Left ventricle myocardium inferior (tissue), 1 donor: ENCODE data around the gene TUBA3D. TPM values are rescaled to one million over a fixed set of nuclear protein-coding genes. Genes with fewer than 3 reads are reported as not detected.
"Not testable (repeated sequence)": the region's sequence is repeated elsewhere in the genome, so short reads cannot be mapped to it uniquely, and the experiment has no call there.

Source experiments
- DNase-seq: peaks from one replicate; pipeline ENCODE4 v3.0.0-alpha.2; 2020
- H3K27ac ChIP-seq: fragments of 200-600 bp; replicated peaks from 2 replicates; pipeline ENCODE4 v1.8.0; 2021
- H3K27me3 ChIP-seq: fragments of 200-600 bp; 2 replicates; pipeline ENCODE4 v1.8.0; 2021; ENCODE audit warnings: low read depth
- H3K36me3 ChIP-seq: fragments of 200-600 bp; 2 replicates; pipeline ENCODE4 v1.8.0; 2021
- H3K4me1 ChIP-seq: fragments of 200-600 bp; 2 replicates; pipeline ENCODE4 v1.8.0; 2021
- H3K4me3 ChIP-seq: fragments of 200-600 bp; 2 replicates; pipeline ENCODE4 v1.8.0; 2021; ENCODE audit warnings: mild to moderate bottlenecking, moderate library complexity
- H3K9me3 ChIP-seq: fragments of 200-600 bp; replicated peaks from 2 replicates; pipeline ENCODE4 v1.8.0; 2021
- CTCF ChIP-seq: fragments of 200-600 bp; IDR thresholded peaks from 2 replicates; pipeline ENCODE4 v1.8.0; 2021; ENCODE audit warnings: antibody characterized with exemption, mild to moderate bottlenecking, borderline replicate concordance
- intact Hi-C: fragments of 100-400 bp; cut with micrococcal nuclease; formaldehyde crosslinking; loops from one replicate; pipeline ENCODE4 v1.11.0; 2022
- total RNA-seq: library from RNA; stranded (reverse); fragmentation: NEBNext Ultra II Directional; extraction: Animal tissue kit (Norgen Biotek cat#: 25700); gene quantifications from one replicate; pipeline ENCODE4 v1.2.1, GENCODE V29; 2021
- donor health status: DM: no; HTN: yes; CAD: no; lungs with severe emphysema.

The TUBA3D gene
- total RNA-seq, 1 donor from 2014 or later = 86.3 TPM

- Histone ChIP-seq H3K9me3 (no peaks in the 10 kb centered on the region), H3K4me1 (peaks cover 3% of the 10 kb centered on the region), H3K27me3 (no peaks in the 10 kb centered on the region), H3K36me3 (peaks cover 24% of the 10 kb centered on the region), H3K4me3 (no peak overlapping the region), H3K27ac (no peak overlapping the region)
- no peak for TF ChIP-seq CTCF
- intact Hi-C loops = no loop called here
- DNase-seq = no peak
Measured at GRCh38 chr2:131516011-131516410, 40.1 kb downstream of the TUBA3D start.

GRCh38 chr2:131516621-131517020 is 40.7 kb downstream of the TUBA3D start:
- H3K9me3 ChIP-seq, intact Hi-C loops, H3K27ac ChIP-seq, H3K27me3 ChIP-seq, H3K4me3 ChIP-seq, H3K4me1 ChIP-seq: not testable (repeated sequence)
- peaks cover 20% of the 10 kb centered on the region for H3K36me3 ChIP-seq
- peak; percentile 59 for DNase-seq
- peak; percentile 57 for TF ChIP-seq CTCF

DNA sequence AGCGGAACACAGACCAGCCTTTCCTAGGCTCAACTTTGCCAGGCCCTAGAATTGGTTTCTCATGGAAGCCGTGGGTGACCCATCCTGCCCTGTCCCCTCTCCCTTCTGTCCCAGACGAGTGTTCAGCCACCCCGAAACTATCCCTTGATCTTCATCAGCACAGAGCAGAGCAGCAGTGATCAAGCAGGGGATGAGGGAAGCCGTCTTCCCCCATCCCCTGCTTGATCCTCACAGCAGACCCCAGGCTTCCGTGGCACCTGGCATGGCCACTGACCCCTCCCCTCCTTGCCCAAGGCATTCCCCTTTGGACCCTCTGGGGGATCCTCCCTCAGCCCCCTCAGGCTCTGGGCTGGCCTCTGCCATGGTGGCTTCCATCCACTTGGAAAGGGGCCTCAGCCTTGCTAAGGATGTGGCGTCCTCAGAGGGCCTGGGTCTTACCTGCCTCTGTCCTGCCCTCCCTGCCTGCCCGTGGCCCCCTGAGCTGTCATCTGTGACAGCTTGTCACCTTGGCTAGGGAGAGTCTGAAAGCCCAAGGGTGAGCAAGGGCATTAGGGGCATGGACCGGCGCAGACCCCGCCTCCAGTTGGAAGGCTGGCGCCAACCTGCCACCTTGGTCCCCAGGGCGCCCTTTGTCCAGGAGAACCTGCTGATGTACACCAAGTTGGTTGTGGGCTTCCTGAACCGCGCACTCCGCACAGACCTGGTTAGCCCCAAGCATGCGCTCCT is 41.4 kb downstream of the TUBA3D start:
- no peak for TF ChIP-seq CTCF
- H3K9me3 ChIP-seq = no peaks in the 10 kb centered on the region
- no peak overlapping the region for H3K27ac ChIP-seq
- H3K27me3 ChIP-seq = no peaks in the 10 kb centered on the region
- no peak for DNase-seq
- peaks cover 5% of the 10 kb centered on the region for H3K4me1 ChIP-seq
- H3K4me3 ChIP-seq = no peak overlapping the region
- peaks cover 20% of the 10 kb centered on the region for H3K36me3 ChIP-seq
- intact Hi-C loops = no loop called here

DNA sequence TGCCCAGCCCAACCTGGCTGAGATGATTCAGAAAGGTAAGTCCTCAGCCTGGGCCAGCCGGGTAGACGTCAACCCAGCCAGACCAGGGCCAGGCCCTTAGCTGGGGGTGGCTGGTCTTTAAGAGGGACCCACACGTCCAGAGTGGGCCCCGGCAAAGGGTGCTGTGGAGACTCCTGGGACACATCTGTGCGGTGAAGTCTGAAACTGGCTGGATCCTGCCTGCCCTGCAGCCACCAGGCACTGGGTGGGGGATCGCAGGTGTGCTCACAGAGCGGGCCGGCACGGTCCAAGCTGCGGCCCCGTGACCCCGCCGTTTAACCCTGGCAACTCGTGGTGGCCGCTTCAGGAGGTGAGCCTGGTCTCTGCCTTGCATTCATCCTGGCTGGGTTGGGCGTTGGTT is 41.9 kb downstream of the TUBA3D start:
- intact Hi-C loops, H3K27me3 ChIP-seq, H3K27ac ChIP-seq, H3K9me3 ChIP-seq, H3K4me3 ChIP-seq, H3K4me1 ChIP-seq, DNase-seq: not testable (repeated sequence)
- H3K36me3 ChIP-seq = peaks cover 20% of the 10 kb centered on the region

DNA sequence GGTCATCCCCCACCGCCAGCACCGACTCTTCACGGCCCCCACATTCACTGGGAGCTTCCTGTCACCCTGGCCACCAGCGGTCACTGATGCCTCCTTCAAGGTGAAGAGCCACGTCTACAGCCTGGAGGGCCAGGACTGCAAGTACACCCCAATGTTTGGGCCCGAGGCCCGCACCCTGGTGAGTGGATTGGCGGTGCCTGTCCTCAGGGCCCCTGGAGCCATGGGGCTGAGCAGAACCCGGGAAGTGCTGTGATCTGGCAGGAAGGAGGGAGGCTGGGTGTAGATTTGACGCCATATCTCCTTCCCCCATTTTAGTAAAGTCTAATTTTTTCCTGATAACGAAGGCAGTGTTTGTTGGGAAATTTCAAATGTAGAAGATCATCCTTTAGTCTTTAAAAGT is 42.6 kb downstream of the TUBA3D start:
- intact Hi-C loops, DNase-seq: not testable (repeated sequence)

GRCh38 chr2:131519466-131519865 is 43.5 kb downstream of the TUBA3D start:
- Histone ChIP-seq H3K4me3 (no peak overlapping the region), H3K27me3 (no peaks in the 10 kb centered on the region), H3K4me1 (peaks cover 5% of the 10 kb centered on the region), H3K36me3 (peaks cover 20% of the 10 kb centered on the region), H3K27ac (no peak overlapping the region), H3K9me3 (no peaks in the 10 kb centered on the region)
- TF ChIP-seq CTCF = no peak
- intact Hi-C loops = no loop called here
- DNase-seq = no peak

More for the DNA sequence above, 42.6 kb downstream of the TUBA3D start:
- not testable (repeated sequence) for H3K27ac ChIP-seq, H3K9me3 ChIP-seq, H3K27me3 ChIP-seq, H3K4me3 ChIP-seq, H3K4me1 ChIP-seq
- H3K36me3 ChIP-seq = peaks cover 20% of the 10 kb centered on the region

GRCh38 chr2:131519871-131520470 is 44.1 kb downstream of the TUBA3D start:
- H3K9me3 ChIP-seq, DNase-seq, H3K27me3 ChIP-seq, H3K27ac ChIP-seq, H3K4me3 ChIP-seq, intact Hi-C loops, H3K4me1 ChIP-seq: not testable (repeated sequence)
- peaks cover 20% of the 10 kb centered on the region for H3K36me3 ChIP-seq
